ENCODE results near the gene CAMKV.
A peak's percentile ranks its signal among the peaks of the same experiment; 100 is the strongest.

The CAMKV gene

DNA sequence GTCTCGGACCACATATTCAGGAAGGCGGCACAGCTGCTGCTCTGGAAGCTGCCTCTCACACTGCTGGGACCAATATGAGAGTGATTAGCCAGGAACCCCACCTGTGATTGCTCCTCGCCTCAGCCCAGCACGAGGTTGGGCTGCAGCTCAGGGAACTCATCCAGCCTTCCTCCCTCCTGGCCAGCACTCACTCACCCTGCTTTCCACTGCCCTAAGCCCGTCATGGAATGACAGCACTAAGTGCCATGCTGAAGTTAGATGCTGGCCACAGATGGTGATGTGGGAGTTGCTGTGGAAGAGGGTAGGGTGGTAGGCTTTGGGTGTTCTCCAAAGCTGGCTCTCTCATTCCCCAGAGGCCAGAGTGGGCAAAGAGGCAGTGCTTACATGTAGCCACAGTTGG is 26.6 kb upstream of the CAMKV start:
- DNase-seq: no peak

DNA sequence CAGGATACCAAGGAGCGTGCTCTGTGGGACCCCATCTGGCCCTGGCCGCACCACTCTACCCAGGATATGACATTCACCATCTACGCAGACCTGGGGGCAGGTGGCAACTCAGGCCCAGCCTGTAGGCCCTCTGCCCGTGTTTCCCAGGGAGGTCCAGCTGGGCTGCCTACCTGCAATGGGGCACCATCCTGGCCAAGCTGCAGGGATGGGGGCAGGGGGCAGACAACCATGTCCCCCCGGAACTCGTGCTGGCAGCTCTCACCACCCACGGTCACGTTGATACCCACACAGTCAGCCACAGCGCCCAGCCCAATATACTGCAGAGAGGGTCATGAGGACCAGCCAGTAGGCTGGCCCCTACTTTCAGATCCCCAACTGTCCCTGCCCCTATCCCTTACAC is 26.1 kb upstream of the CAMKV start:
- DNase-seq: no peak

DNA sequence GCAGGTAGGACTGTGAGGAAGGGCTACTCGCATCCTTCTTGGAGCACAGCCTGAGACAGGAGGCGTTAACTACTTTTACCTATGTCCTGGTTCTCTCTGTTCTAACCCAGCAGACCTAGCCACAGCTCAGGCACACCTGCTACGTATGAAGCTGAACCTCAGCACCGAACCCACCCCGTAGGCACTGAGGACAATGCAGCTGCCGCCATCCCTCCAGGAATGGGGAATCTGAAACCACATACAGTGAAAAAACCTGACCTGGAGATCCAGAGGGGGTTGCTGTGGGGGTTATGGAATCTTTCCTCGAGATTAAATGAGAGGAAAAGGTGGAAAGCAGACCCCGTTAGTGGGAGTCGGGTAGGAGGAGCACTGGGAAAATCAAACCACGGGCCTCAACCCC is 19.6 kb upstream of the CAMKV start:
- no peak for DNase-seq

DNA sequence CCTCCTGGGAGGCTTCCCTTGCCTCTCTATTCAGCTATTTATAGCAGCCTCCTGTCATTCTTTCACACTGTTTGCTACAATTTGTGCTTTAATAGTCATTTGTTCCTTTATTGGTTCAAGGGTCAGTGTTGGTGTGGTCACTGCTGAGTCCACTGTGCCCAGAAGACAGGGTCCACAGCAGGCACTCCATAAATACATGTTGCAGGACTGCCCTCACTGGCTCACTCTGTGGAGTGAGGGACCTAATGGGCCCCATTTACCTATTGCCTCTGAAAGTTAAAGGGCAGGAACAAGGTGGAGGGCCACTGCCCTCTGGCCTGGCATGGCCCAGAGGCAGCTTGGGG is 17.2 kb upstream of the CAMKV start:
- DNase-seq: no peak

DNA sequence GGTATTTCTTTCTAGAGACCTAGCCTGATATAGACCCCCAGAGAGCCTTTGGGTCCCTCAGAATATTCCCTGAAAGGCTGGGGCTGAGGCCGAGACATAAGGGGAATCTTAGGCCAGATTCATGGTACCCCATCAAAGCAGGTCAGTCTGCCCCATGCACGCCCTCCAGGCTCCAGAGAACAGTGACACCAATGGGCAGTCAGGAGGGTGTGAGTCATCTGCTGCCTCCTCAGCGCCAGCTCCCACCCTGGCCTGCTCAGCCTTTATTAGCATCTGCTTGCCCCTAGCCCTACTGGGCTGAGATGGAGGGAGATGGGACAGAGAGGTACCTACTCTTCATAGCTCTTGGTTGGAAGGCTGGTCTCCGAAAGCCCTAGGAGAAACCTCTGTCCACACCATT is 14.3 kb upstream of the CAMKV start:
- no peak for DNase-seq

DNA sequence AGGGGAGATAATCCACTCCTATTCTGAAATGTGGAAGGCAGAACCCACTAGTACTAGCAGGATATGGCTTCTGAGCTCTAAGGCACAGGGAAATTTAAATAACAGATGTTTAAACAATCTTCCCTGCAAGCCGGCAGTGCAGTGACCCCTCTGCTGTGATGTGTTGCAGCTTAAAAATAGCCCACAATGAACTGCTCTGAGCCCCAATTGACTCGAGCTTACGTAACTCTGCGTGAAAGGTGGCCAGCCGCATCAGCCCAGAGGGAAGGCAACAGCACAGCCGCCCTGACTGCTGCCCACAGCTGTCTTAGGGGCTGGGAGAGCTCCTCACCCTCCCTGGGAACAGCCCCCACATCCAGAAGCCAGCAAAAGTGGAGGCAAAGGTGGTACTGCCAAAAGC is 12.5 kb upstream of the CAMKV start:
- DNase-seq: no peak

DNA sequence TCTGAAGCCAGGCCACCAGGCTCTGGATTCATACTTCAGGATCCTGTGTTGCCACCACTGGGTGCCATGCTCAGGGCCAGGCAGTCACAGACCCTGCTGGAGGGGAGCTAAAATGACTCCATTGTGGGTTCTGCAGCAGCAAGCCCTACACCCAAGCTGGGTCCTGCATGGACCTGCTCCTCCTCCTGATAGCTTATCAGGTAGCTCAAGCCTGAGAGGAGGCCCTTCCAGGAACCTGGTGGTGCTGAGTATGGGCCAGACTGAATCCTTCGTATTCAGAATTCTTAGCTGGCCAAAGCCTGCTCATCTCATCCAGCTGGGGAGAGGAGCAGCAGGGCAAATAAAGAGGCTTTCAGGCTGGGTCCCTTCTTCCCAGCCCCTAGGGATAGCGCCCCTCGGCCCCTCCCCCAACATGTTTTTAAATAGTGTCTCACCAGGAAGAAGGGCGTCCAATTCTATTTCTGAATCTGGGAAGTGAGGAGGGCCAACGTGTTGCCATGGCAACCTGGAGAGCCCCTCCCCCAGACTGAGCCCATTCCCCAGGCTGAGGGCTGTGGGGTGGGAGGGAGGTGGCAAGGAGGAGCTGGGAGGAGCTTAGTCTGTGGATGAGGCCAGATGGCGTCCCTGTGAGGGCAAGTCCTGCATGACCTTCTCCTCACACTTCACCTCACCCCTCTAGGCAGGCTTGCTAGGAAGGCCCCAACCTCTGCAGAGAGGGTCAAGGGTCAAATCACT is 11.0 kb upstream of the CAMKV start:
- DNase-seq: no peak

DNA sequence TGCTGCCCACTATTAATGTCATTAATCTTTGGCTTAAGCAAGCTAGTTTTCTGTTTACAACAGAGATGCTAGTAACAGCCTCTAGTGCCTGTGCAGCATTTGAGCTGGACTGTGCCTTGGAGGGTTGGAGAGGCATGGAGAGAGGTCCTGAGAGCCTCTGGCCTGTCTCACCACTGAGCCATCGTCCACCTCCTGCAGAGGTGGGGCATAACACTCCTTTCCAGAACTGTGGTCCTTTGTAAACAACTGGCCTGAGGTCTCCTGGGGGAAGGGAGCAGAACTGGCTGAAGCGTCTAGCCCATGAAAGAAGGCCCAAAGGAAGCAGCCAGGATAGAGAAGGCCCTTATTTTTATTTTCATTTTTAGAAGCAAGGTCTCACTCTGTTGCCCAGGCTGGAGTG is 10.0 kb upstream of the CAMKV start:
- DNase-seq: no peak

DNA sequence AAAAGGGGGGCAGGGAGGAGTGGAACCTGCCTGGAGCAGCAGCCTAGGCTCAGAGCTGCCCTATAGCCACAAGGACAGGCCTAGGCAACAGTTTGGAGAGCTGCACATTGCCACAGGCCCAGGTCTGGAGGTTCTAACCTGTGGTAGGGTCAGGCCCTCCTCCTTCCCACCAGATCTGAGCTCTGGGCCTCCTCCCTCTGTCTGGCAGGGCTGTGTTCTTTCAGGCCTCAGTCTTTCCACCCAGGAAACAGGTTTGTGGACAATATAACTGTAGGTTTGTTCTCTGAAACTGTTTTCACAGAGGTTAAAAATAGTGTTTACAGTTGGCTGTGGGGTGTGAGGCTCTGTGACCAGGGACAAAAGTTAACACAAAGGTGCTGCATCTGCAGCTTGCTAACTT is 9.0 kb upstream of the CAMKV start:
- DNase-seq: no peak

DNA sequence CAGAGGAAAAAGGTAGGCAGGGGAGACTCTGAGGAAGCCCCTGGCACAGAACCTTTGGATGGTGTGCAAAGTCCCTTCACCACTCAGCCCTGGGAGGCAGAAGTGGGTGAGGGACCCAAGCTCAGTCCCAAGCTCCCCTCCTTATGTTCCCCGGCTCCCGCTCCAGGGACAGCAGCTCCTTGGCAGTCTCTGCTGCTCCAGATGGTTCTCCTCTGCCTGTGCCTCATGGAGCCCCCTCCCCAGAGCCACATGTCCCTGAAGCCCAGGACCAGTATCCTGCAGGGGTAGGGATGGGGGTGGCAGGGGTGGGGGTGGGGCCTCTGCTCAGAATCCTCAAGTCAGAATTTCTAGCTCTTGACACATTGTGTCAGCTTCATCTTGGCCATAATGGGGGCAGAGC is 8.0 kb upstream of the CAMKV start:
- no peak for DNase-seq

DNA sequence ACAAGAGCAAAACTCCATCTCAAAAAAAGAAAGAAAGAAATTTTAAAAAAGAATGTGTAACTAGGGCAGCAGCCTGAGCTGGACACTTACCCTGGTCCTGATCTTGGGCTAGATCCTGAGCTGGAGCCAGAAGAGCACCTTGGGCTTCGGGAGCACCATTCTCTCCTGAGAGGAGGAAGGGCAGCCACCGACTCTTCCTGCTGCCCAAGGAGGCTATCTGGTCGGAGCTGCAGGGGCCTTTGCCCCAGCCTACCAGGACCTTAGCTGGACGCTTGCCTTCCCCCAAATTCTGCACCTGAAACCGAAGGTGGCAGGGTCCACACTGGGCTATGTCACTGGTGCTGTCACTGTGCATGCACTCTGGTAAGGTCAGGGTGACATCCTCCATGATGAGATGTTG is 6.9 kb upstream of the CAMKV start:
- no peak for DNase-seq

DNA sequence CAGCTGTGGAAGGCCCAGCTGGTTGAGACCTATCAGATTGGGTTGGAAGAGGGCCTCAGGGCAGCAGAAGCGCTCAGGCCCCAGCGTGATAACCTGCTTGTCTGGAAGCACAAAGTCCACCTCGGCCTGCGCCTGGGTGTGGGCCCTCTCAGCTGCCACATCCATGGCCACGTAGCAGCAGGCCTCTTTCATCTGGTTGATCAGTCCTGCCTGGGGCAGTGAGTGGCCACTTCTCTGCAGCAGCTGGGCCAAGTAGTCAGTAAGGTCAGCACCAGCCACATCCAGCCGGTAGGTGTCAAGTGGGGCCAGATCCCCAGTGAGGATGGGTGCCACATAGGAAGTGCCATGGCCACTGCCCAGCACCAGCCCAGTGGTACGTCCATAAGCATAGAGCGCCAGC is 3.9 kb upstream of the CAMKV start:
- no peak for DNase-seq

DNA sequence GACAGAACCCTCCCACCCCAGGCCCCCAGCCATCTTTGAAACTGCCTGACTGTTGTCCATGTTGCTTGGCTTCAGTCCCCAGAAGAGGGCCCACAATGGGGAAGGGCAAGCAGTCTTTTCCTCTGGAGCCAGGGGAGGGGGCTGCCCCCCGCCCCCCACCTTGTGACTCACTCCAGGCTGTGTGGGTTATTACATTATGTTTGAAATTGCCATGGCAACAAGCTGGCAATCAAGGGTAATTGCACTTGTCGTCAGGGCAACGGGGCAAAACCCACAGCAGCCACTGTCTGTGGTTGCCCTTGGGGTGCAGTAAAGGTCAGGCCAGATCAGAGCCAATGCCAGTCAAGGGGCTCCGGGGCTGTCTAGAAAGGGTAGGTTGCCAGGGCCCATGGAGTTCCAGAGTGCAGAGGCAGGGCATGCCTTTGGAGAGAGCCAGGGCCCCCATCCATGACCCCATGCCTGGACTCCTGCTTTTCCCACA is 3.1 kb upstream of the CAMKV start:
- peak; percentile 33 for DNase-seq

DNA sequence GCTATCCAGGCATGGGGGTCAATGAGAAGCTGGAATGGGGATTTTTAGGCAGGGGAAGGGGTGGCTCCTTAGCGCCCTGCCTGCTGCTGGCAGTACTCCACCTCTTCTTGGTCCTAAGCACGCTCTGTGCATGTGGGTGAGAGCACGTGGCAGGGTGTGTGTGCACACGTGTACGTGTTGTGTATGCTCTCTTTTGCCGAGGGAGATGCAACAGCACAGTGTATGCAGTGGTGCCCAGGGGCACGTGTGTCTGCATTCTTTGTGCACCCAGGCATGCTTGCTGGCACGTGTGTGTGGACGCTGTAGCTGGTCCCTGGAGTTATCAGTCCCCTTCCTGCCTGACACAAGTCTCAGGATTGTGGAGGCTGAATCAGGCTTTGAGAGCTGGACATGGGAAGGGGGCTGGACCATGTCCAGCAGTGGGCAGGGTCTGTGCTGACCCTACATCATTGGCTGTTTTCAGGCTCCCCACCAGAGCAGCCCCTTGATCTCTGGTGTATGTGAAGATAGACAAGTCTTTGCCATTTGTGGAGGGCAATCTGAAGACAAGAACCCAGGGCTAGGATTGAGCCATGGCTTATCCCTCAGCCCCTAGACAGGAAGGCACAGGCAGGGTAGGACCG is 1.9 kb upstream of the CAMKV start:
- DNase-seq: no peak

DNA sequence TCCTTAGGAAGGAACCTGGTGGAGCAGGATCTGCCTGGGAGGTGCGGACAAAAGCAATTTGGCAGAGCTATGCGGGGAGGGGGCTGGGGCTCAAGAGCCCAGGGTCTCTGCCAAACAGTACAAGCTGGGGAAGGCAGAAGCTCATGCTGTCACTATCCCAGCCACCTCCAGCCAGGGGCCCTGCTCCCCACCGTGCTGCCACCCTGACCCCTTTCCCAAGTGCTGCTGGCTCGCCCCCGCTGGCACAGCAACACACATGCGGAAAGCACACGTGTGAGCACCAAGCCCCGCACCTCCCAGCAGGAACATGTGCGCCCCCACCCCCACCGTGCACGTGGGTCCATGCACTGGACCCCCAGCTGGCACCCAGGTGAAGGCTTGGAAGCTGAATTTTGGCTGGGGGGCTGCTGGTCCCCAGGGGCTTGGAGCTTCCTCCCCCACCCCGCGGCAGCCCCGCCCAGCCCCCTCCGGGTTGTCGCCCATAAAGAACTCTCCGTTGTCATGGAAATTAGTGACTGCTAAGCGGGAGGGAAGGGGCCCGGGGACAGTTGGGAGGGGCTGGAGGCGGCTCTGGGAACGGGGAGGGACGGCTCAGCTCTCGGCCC is 742 bp downstream of the CAMKV start:
- no peak for DNase-seq

DNA sequence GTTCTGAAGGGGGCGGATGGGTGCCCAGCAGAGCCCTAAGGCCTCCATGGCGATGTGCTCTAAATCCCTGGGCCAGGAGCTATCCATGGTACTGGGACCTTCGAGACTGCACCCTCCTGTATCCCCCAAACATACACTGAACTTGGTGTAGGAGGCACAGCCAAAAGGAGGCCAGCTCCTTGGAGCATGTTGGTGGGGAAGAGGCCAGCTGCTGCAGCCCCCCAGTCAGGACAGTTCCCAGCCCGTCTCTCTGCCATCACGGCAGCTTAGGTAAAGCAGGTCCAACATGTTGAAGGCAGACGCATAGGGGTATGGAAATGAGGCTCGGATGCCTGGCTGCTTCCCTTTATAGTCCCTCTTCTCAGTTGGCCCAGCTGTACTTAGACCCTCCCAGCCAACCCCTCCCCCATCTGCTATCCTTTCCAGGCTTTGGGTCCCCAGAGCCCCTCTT is 1.8 kb downstream of the CAMKV start:
- DNase-seq: peak; percentile 13

DNA sequence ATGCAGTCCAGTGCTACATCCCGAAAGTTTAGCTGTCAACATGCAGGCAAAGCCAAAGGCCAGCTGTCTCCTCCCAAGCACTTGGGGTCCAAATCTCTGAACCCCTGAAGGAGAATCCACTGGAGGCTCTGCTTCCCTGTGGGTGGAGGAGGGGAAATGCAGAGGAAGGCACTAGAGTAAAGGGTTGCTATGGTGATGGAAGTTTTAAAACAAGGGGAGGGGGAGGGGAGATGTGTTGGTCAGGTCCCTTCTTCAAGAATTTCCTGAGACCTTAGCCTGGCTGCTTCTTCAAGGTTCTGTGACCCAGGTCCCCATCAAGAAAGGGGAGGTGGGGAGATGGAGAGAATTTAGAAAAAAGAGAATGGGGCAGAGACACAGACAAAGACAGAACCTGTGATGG is 2.3 kb downstream of the CAMKV start:
- no peak for DNase-seq

DNA sequence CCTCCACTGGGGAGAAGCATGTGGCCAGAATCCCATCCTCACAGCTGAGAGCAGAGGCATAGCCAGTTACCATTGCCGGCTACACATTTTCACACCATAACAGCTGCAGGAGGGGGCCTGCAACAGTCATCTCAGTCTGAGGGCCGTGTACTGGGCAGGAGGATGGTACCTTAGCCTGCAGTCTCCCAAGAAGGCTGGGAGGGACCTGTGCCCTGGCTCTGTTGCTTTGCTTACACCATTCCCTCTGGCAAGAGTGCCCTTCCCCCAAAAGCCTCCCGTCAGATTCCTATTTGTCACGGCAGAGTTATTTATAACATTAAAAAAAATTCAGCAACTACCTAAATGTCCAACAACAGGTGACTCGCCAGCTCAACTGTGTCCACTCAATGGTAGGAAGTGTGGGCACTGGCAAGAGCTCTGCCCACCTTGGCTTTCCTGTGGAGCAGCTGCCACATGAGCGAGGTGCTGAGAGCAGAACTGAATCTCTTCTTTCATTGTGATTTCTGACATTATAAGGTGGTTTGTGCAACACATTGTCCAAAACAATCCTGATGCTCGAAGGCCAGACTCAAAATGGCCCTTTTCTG is 4.4 kb downstream of the CAMKV start:
- no peak for DNase-seq

DNA sequence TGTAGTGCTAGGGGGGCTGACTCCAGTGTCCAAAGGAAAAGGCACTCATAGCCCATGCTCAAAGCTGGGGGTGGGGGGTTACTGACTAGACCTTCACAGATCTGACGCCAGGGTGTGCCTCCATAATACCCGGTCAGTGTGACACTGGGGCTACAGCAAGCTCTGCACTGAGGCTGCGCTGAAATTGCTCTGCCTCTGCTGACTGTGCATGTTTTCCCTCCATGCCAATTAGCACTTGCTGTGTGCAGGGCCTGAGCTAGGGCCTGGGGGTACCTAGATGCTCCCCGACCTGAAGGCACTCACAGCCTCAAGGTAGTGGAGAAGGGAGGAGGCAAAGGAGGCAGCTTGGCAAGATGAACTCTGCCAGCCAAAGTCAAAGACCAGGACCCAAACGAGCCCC is 5.2 kb downstream of the CAMKV start:
- DNase-seq: no peak

DNA sequence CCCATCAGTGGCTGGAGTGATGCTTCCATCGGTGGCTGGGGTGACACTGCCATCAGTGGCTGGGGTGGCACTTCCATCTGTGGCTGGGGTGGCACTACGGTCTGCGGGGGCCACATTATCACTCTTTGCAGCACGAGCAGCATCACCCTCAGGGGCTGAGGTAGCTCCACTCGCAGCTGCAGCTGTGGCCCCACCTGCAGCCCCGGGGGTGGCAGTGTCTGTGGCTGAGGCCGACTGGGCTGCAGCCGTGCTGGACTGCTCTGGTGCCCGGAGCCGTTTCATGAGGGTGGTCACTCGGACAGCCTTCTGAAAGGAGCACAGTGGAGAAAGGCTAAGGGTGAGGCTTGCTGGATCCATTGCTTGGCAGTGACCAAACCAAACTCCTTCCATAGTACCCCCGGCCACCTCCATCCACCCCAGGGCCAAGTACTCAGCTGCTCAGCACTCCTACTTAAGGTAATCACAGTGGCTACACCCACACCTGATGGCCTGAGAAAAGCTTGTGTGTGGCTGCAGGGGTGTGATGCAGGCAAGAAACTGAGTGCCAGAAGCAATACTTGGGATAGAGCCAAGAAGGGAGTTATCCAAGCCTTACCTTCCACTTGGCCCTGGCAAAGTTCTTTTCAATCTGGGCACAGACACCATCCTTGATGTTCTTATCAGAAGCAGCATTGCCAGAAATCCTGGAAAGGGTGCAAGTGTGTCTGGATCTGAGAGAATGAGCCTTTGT is 10.0 kb downstream of the CAMKV start:
- no peak for DNase-seq

DNA sequence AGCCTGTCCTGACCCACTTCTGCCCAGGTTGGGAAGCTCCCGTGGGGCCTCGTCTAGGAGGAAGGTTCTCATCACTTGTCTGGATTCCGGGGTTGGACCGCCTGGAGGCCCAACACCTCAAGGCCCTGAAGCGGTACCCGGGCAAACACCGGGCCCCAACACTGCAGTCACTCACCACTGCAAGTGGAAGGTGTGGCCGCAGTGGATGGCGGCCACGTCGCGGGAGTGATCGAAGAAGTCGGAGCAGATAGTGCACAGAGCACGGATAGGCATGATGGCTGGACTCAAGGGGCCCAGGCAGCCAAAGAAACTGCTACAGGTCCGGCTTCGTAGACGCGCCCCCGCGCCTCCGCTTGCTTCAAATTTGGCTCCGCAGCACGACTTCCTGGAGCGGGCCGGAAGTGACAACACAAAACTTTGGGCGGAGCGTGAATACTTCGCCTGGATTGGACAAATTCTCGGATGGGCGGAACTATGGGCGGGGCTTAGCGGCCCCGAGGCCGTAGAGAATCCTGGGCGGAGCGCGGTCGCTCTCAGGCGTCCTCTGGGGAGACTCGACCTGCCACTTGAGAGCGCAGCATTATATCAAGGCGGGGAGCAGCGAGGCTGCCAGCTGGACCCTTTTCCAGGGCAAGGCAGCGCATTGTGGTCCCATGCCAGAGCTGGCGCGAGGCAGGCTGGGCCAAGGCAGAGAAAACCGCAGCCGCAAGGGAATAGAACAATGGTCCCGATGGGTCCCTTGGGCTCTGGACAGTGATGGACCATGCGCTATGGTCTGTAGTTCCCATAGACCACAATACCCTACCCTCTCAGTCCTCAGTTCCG is 13.3 kb downstream of the CAMKV start, which contains the start of gene TRAIP:
TSS of gene TRAIP (minus strand) at position 384 of the 825 bp plus-strand sequence. CDS start at position 273, 111 bp downstream.
- DNase-seq: peak; percentile 97

DNA sequence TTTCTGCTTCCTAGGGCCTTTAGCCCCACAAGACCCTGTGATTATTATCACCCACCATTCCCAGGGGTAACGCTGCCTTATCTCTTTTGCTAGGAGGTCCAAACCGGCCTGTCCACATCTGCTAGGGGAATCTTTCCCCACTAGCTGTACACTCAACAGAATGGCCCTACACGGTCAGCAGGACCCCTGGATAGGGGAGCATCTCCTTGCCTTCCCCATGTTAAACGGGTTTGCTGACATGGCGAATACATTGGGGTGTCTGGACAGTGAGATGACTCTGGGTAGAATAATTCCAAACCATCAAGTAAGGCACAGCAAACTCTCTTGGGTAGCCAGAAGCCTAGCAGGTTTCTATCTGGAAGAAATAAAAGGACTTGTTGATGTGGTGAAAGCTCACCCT is 14.0 kb downstream of the CAMKV start:
- no peak for DNase-seq
